HG02885 (cell line): ENCODE data around the gene E4F1.

Source experiments
- ATAC-seq: cut with Tn5 transposase; IDR thresholded peaks from one replicate; pipeline ENCODE4 v1.9.1; 2021; ENCODE audit warnings: mild to moderate bottlenecking; ENCODE audit not compliant: unreplicated experiment, poor library complexity

Gene E4F1, protein sequence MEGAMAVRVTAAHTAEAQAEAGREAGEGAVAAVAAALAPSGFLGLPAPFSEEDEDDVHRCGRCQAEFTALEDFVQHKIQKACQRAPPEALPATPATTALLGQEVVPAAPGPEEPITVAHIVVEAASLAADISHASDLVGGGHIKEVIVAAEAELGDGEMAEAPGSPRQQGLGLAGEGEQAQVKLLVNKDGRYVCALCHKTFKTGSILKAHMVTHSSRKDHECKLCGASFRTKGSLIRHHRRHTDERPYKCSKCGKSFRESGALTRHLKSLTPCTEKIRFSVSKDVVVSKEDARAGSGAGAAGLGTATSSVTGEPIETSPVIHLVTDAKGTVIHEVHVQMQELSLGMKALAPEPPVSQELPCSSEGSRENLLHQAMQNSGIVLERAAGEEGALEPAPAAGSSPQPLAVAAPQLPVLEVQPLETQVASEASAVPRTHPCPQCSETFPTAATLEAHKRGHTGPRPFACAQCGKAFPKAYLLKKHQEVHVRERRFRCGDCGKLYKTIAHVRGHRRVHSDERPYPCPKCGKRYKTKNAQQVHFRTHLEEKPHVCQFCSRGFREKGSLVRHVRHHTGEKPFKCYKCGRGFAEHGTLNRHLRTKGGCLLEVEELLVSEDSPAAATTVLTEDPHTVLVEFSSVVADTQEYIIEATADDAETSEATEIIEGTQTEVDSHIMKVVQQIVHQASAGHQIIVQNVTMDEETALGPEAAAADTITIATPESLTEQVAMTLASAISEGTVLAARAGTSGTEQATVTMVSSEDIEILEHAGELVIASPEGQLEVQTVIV

DNA sequence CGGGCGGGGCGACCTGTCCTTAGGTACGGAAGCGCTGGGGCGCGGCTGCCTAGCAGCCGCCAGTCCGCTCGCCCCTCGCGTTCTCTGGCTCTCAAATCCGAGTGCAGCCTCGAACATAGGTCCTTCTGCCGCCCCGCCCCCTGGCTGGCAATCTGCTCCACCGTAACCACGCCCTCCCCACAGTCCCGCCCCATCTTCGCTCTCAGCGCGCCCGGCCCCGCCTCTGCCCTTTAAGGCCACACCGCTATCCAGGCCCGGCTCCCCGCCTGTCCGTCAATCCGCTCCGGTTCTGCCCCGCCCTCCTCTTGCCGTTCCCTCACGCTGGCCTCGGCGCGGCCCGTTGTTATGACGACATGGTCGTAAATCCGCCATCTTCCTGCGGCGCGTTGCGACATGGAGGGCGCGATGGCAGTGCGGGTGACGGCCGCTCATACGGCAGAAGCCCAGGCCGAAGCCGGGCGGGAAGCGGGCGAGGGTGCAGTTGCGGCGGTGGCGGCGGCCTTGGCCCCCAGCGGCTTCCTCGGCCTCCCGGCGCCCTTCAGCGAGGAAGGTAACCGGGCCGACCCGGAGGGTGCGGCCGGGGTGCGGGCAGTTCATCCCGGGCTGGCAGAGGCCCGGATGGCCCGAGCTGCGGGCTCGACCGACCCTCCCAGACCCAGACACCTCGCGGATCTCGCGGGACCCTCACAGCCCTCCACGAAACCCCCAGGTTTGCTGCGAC, at the start of gene E4F1:
Gene E4F1 (plus strand): TSS at position 371 of the 721 bp plus-strand sequence. CDS start 23 bp downstream, at position 394.
- ATAC-seq: peak; percentile 93

GRCh38 chr16:2173916-2174315, 49.5 kb upstream of the E4F1 start:
- ATAC-seq: no peak

DNA sequence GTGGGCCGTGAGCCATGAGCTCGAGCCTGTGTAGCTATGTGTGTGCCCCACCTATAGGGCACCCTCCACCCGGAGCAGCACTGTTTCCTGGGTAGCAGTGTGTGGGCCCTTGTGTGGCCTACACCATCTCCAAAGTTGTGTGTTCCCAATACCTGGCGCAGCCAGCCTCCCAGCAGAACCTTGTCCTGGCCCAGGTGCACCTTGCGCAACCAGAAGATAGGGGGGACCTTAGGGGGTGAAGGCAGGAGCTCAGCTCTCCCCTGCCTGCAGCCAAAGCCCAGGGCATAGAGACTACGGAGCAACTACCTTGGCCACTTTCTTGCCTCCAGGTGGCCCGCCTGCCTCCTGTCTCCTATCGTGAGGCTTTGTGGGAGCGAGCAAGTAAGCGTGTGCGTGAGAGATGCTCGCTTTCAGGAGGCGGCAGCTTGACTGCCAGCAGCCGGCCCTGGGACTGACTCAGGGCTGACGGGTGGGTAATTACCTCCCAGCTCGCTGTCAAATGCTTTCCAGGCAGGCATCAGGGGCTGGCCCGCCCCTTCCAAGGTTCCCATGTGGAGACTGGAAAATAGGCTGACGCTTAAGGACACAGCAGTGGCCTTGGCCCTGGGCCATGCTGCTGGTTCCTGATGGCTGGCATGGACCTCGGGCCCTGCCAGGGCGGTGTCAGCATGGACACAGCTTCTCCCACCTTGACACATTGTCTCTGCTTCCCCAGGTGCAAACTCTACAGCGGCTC, 48.8 kb upstream of the E4F1 start:
- ATAC-seq: no peak

GRCh38 chr16:2175454-2175853, 47.9 kb upstream of the E4F1 start:
- no peak for ATAC-seq

GRCh38 chr16:2176047-2176446, 47.3 kb upstream of the E4F1 start:
- ATAC-seq: no peak

DNA sequence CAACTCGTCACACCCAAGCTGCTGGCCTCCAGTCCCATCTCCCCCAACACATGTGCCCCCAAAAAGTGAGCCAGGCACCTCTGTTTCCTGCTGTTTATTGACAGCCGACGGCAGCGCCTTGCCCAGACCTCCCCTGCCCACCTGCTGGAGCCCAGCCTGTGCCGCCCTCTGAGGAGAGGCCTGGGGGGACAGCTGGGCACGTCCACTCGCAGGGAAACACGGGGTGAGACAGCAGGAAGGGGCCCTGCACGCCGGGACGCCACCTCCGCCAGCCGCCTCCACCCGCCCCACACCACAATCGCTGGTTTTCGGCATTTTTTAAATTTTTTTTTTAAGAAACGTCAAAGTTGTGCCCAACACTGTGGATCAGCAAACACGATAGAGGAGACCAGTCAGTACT, 46.3 kb upstream of the E4F1 start:
- ATAC-seq: no peak

- no peak for ATAC-seq
Observed at GRCh38 chr16:2177561-2177960, 45.8 kb upstream of the E4F1 start.

GRCh38 chr16:2178321-2179106, 44.9 kb upstream of the E4F1 start:
- ATAC-seq: no peak

GRCh38 chr16:2179107-2179501, 44.3 kb upstream of the E4F1 start:
- no peak for ATAC-seq

DNA sequence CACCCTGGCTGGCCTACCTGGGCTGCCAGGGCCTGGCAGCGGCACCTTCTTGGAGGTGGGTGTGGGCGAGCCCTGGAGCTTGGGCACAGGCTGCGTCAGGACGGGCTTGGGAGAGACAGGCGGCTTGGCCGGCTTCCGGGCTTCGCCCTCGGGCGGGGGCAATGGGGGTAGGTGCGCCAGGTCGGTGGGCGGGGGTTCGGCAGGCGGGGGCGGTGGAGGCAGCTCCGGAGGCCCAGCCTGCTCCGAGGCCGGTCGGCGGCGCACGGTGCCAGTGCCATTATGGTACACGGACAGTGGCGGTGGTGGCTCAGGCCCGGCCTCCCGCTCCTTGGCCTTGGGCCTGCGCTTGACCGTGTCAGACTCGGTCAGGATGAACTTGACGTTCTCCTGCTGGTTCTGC, 43.8 kb upstream of the E4F1 start:
- ATAC-seq: no peak

- no peak for ATAC-seq
Observed at GRCh38 chr16:2180461-2180860, 42.9 kb upstream of the E4F1 start.

GRCh38 chr16:2180962-2181923, 42.1 kb upstream of the E4F1 start:
- no peak for ATAC-seq

DNA sequence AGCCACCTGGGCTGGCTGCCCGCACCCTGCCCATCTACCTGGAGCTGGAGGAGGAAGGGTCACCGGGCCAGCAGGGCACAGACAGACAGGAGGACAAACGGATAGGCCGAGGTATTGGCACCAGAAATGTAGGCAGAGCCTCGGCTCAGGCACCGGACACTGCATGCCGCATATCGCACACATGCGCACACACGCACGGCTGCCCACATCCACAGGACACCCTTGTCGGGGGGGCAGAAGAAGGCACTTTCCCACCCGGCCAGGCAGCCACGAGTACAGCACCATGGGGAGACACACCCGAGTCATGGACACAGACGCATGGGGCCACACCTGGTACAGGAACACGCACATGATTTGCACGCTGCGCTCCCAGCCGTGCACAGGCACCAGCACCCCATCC, 41.4 kb upstream of the E4F1 start:
- ATAC-seq: no peak

GRCh38 chr16:2183671-2184070, 39.7 kb upstream of the E4F1 start:
- no peak for ATAC-seq

DNA sequence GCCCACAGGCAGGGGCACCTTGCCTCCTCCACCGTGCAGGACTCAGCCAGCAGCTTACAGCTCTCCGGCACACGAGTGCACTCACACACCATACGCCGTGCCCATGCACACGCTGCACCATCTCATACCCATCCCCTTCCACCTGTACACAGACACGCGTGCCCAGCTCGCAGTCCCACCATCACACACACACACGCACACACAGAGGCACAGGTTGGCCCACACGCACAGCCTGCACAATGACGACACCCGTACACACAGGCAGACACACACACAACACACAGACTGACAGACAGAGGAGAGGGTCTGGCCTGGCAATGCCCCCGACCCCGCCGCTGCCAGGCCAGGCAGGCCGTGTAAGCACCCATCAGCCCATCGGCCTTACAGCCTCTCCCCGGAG, 39.0 kb upstream of the E4F1 start:
- no peak for ATAC-seq

DNA sequence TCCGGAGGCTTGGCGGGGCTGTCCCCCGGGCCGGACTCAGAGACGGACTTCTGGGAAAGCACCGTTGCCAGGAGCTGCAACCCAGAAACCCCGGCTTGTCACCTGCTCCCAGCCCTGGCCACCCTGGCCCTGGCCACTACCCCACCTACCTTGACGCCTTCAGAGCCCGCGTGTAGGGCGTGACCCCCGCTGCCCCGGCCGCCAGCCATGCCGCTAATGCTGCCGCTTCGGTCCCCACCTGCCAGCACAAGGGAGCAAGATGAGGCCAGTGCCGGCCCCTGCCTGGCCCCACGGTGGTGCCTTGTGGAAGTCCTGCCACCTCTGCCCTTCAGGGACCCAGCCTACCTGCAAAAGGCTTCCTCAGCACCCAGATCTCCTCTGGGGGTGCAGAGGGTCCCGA, 38.4 kb upstream of the E4F1 start:
- no peak for ATAC-seq

DNA sequence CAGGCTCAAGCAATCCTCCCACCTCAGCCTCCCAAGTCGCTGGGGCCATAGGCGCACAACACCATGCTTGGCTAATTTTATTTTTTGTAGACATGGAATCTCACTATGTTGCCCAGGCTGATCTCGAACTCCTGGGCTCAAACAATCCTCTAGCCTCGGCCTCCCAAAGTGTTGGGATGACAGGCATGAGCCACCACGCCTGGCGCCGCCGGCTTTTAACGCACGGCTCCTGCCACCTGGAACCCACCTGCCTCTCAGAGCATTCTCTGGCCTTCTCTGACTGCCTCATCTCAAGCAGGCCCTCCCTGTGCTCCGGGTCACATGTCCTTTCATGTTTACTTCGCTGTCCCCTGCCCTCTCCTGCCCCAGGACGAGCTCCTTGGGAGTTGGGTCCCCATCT, 37.3 kb upstream of the E4F1 start:
- no peak for ATAC-seq

GRCh38 chr16:2186505-2186904, 36.9 kb upstream of the E4F1 start:
- ATAC-seq: no peak
